GM19023 (cell line): ENCODE data around the gene HSD11B1.
"Not testable (repeated sequence)": the region's sequence is repeated elsewhere in the genome, so short reads cannot be mapped to it uniquely, and the experiment has no call there.

Source experiments
- ATAC-seq: cut with Tn5 transposase; IDR thresholded peaks from one replicate; pipeline ENCODE4 v1.9.1; 2021; ENCODE audit warnings: mild to moderate bottlenecking, moderate library complexity; ENCODE audit not compliant: unreplicated experiment

The HSD11B1 gene

DNA sequence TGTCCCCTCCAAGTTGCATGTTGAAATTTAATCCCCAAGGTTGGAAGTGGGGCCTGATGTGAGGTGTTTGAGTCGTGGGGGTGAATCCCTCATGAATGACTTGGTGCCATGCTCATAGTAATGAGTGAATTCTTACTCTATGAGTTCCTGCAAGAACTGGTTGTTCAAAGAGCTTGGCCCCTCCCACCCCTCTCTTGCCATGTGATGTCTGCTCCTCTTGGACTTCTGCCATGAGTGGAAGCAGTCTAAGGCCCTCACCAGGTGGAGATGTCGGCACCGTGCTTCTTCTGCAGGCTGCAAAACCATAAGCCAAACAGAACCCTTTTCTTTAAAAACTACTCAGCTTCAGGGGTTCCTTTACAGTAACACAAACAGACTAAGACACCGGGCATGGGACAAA lies 15.2 kb upstream of the HSD11B1 start:
- no peak for ATAC-seq

DNA sequence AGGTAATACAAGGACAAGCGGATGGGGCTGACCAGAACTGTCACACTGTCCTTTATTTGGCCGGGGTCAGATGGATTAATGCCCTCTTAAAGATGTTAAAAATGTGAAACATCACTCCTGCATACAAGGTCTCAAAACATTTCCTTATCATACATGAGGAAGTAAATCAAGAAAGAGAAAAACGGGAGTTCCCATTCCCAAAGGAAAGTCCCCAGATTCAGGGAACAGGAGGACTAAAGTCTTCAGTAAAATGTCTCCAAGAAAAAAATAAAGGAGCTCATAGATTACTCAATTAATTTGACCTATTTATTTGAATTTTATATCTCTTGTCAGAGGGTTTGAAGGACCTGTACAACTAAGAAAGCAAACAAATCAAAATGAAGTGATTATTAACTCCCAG lies 13.4 kb upstream of the HSD11B1 start:
- ATAC-seq: no peak

DNA sequence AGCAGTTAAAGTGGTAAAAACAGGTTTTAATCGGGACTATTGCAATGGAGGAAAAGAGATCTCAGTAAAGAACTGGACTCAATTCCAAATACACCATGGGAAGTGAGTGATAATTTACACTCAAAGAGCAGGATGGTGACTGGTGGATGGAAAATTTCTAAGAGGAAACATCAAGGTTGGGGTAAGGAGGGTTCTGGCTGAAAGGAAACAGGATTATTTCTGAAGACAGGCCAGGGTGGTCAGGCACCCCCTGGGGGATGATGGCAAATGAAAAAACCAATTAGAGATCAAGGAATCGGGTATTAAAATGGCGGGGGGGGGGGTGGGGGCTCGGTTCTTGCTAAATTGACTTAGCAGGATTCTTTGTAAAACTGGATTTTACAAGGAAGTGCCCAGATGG lies 12.3 kb upstream of the HSD11B1 start:
- no peak for ATAC-seq

DNA sequence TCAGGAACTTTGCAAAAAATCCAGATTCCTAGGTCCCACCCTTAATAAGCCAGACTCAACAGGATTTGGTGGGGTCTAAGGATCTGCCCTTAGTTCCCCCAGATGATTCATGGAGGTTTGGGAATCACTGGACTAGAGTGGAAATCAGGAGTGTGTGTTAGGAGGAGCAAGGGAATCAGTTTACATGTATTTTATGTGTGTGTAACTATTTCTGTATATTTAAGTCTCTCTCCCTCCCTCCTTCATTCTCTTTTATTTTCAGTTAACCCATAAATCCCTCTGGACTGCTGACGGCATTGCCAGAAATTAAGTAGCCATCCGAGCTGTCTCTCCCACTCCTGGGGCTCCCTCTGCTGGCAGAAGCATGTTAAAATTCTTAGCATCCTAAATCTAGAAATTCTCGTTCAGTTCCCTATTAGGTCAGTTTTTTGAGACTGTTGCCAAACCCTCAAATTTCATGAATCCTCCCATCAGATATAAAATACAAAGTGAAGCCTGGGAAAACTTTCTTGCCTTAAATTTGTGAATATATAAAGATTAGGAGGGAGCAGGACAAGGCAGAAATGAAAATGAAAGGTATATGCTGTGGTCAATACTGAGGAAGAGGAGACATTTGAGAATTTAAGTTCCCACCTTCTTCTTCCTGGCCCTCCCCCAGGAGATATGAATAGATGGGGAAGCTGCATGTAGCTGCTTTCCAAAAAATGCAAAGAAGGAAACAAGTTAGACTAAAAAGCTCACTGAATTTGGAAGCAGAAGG lies 11.7 kb upstream of the HSD11B1 start:
- peak; percentile 60 for ATAC-seq

DNA sequence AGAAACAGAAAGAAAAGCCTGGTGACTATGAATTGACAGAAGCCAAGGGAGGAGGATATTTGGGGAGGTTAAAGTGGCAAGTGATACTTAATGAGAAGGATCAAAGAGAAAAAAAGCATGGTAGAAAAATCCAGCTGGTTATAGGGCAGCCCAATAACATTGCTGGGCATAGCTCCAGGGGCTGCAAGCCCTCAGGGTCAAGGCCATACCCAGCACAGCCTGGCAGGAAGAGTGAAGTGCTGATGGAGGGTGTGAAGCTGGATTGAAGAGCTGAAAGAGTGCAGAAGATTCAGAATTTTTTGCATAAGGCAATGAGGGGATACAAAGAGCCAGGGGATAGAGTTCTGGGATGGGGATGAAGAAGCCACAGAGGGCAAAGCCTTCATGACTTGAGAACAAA lies 8.0 kb upstream of the HSD11B1 start:
- ATAC-seq: no peak

DNA sequence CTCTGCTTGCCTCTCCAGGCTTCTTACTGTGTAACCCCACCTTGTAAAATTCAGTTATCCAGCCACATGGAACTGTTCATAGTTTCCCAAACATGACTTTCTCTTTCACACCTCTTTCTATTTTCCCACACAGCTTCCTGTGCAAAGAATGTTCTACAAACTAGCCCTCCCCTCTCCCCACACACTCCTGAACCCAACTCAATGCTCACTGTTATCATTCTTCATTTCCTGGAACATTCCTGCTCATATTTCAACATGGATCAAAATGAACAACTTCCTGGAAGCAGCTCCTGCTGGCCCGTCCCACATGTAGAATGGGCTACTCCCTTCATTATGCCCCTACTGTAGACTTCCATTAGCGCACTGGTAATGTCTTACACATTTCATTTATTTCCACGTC lies 7.5 kb upstream of the HSD11B1 start:
- no peak for ATAC-seq

DNA sequence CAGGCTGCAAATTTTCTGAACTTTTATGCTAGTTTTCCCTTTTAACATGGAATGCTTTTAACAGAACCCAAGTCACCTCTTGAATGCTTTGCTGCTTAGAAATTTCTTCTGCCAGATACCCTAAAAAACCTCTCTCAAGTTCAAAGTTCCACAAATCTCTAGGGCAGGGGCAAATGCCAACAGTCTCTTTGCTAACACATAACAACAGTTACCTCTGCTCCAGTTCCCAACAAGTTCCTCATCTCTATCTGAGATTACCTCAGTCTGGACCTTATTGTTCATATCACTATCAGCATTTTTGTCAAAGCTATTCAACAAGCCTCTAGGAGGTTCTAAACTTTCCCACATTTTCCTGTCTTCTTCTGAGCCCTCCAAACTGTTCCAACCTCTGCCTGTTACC lies 4.0 kb upstream of the HSD11B1 start:
- not testable (repeated sequence) for ATAC-seq

DNA sequence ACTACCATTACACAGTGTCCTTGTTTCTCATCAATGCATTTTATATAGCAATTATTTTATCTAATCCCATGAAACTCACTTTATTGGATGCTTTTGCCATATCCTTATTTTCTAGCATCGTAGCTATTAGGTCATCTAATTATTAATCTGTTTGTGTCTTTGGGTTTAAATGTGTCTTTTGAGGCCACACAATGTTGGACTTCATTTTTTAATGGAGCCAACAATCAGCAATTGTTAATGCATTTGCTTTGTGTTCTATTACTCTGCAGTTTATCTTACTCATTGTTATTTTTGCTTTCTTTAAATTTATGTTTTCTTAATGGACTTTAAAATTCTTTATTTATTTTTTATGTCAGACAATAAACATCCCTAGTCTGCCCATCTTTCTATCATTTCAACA lies 1.8 kb upstream of the HSD11B1 start:
- no peak for ATAC-seq

DNA sequence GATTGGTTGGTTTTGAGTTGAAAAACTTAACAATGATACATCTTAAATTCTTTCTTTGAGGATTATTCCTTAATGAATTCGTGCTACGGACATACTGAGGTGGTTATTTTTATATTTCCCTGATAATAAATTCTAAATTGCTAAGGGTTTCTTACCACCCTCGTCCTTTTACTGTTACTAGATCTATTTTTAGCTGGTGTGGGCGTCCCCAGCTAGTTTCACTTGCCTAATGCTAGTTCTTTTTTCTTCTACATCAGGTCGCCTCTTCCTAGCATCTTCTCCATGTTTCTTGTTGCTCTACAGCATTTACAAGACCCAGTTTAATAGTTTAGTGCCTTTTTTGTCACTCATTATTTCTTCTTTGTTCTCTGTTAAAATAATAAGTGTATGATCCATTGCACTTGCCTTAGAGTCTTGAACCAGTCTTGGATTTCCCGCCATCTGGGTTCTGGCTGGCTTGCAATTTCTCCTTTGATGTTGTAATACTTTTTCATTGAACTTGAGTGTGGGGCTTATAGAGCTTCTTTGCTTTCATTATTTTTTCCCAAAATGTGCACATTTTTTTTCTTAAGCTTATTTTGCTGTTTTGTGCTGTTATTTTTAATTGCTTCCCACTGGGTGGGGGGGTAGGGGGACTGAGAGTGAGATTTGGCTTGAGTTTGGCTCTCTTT lies 677 bp upstream of the HSD11B1 start:
- peak; percentile 60 for ATAC-seq

DNA sequence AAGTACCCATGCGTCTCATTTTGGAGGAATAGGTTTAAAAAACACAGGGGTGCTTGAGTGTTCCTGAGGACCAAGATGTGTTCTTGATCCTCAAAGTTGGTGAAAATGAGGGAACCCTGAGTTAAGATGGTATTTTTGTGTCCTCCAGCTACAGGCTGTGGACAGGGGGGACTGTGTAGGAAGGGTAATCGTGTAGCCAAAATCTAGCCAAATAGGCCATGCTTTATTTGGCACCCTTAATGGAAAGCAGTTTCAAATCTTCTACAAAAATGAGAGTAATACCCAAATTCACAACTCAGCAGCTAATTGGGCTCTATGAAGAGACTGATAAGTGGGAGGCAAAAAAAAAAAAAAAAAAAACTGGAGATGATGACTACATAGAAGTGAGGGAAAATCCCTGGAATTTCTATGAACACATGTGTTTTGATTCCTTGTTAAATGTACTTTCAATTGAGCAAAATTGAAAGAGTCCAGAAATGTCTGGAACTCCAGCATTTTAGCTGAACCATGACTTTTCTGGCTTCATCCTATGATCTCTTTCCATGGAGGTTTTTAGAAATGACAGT lies 470 bp downstream of the HSD11B1 start:
- no peak for ATAC-seq

DNA sequence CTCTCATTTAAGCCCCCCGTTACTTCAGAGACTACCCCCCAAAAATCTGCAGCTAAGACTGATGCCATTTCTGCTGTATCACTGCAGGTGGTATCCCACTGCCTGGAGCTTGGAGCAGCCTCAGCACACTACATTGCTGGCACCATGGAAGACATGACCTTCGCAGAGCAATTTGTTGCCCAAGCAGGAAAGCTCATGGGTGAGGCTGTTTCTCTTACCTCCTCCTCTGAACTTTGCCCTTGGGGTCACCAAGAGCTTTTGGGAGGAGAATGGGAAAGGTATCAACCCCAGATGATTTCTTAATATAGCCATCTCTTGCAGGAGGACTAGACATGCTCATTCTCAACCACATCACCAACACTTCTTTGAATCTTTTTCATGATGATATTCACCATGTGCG lies 2.0 kb downstream of the HSD11B1 start:
- ATAC-seq: no peak

DNA sequence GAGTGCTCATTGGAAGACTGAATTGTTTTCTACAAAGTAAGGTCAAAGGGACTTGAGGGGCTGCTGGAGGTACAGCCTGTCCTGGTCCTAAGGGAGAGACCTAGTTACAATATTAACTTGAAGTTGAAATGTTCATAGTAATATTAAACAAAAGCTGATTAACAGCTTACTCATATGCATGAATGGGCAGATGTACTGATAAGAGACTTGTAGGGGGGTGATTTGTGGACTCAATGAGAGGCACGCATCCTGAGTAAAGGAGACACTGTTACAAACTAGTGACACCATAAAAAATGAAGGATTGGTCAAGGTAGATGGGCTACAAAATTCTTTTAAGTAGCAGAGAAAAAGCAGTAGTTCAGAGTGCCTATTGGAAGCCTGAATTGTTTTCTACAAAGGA lies 2.7 kb downstream of the HSD11B1 start:
- ATAC-seq: no peak

DNA sequence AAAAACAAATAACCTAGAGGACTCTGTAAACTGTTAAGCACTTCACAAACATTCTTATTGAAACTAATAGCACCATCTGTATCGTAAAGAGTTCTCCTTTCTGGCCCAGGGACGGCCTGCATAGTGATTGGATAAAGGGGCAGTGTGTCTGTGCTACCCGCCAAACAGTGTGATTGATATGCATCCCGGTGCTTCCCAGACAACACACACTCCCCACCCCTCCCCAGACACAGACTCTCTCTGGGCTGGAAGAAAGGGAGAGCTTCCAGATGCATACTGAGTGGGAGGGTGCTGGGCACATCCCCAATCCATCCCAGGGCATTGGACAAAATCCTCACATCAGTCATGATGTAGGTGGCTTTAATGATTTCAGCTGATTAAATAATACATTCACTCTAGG lies 3.7 kb downstream of the HSD11B1 start:
- ATAC-seq: no peak

DNA sequence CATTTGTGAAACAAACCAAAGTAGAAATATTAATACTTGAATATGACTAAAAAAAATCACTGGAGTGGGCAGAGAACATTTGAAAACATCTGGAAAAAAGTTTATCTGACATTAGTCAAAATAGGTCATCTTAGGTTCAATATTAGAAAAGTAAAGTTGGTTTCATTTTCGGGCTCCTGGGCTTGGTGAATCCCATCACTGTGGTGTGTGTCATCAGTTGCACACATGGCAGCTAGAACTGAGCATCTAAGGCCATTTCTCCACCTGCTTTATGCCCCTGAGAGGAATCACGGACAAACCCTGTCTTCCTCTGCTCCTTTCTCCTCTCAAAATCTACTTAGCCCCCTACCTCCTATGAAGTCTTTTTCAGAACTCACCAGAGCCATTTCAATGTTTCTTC lies 5.4 kb downstream of the HSD11B1 start:
- ATAC-seq: no peak

DNA sequence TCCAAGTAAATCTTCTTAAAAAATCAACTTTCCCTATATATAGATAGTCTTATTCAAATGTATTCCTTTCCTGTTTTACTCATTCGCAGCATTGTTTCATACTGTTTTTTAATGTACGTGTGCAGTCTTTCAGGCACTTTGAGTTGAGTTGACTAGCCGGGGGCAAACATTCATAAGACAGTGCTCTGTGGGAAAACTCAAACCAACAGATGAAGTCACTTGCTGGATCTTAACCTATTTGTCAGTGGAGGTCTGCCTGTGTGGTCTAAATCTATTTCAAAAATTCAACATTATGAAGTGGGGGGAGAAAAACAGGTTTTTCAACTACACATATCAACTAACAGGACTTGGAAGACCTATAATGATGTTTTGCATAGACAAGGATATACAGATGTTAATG lies 6.2 kb downstream of the HSD11B1 start:
- ATAC-seq: no peak

DNA sequence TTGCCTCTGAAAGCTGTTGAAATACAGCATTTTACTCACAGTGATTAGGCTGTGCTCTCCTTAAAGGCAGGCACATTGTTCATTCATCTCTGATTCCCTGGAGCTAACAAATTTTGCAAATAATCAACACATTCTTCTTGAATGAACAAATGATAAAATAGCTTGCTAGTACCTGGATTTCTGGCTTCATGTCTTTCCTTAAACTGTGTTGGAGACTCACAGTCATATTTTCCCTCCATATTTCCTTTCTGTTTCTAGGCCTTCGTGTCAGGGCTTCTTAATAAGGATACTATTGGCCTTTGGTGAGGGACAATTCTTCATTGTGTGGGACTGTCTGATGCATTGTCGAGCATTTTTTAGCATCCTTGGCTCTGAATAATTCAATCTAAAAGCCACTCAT lies 9.7 kb downstream of the HSD11B1 start:
- no peak for ATAC-seq

DNA sequence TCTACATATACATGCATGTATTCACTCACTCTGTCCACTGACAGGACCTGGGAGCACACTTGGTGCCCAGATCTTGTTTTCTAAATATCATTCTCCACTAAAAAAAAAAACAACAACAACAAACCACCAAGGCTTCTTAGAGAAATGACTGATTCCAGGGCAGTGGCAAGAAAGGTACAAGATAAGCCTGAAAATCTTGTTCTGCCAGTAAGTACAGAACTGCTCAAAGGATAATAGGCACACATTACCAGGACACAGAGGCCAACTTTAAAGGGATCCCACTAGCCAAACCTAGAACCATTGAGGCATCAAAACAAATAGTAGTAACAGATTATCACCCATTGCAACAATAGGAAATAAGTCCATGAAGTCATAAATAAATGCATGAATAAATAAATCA lies 10.7 kb downstream of the HSD11B1 start:
- no peak for ATAC-seq

DNA sequence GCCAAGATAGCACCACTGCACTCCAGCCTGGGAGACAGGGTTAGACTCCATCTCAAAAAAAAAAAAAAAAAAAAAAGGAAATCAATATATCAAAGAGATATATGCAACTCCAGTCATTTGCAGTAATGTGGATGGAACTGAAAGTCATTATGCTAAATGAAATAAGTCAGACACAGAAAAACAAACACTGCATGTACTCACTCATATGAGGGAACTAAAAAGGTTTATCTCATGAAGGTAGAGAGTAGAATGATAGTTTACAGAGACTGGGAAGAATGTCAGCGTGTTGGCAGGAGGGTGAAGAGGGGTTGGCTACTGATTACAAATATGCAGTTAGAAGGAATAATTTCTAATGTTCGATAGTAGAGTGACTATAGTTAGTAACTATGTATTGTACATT lies 13.2 kb downstream of the HSD11B1 start:
- ATAC-seq: no peak

DNA sequence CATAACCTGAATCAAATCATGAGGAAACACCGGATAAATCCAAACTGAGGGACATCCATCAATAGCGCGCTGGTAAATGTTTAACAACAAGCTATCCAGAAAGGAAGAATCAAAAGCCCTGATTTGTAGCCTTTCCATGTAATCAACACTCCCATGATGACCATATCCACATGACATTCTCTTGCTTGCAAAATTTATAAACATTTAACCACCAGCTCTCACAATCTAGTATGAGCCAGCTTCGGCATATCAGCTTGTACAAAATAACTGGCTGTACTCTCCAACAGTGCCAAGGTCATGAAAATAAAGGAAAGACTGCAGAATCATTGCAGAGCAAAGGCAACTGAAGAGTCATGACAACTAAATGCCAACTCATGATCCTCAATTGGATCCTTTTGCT lies 15.7 kb downstream of the HSD11B1 start:
- ATAC-seq: no peak

DNA sequence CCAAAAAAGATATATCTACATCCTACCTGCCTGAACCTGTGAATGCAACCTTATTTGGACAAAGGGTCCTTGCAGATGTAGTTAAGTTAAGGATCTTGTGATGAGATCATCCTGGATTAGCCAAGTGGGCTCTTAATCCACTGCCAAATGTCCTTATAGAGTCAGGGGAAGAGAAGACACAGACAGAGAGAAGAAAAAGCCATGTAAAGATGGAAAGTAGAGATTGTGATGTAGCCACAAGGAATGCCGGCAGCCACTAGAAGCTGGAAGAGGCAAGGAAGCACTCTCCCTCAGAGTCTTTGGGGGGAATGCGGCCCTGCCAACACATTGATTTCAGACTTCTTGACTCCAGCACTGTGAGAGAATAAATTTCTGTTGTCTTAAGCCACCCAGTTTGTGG lies 16.2 kb downstream of the HSD11B1 start:
- ATAC-seq: no peak

DNA sequence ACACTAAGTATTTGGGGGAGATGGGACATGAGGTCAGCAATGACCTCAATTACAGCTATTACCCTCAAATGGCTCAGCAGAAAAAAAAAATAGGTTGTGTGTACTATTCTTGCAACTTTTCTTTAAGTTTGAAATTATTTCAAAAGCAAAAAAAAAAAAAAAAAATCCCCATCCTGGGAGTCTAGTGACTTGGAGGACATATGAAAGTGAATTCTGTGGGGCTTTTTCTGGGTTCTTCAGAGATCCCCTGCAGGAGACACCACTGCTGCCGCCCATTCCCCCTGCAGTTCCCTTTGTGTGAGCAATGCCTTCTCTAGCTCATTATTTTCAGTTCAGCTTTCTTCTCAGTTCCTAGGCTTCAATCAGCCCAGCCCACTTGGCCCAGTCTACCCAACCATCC lies 16.7 kb downstream of the HSD11B1 start:
- ATAC-seq: no peak

DNA sequence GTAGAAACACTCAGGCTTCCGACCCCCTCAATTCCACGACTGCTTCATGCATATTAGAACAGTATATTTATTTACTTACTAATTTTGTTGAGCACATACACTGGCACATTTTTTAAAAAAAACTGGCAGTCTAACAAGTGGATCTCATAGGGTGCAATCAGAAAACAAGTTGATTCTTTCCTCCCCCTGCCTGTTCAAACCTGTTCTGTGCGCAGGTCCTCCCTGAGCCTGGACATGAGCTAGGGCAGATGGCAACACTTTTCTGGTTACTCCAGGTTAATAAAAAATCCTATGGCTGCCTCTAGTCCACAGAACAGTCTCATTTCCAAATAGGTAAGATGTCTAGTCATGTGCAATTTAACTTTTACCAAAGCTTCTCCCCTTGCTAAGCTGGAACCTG lies 18.6 kb downstream of the HSD11B1 start:
- ATAC-seq: no peak
